ENCODE measurements around the gene ABCC4.

Gene ABCC4

DNA sequence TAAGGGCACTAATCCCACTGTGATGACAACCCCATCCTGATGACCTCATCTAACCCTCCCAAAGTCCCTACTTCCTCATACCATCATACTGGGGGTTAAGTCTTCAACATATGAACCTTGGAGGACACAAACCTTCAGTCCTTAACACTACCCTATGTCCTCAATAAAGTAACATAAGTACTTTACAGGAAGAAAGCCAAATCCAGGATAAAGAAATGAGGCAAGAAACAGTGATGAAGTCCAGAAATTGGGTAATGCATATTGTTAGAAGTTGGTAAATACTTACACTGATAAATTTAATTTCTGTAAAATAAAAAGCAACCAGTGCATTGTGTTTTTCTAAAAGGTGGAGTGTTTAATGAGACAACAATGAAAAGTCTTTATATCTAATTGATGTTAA, 304.1 kb downstream of the ABCC4 start:
- FAIRE-seq: no peak
- no peak for DNase-seq (ENCODE audit: insufficient read length, low spot score)
- TF ChIP-seq, protein P1, sequence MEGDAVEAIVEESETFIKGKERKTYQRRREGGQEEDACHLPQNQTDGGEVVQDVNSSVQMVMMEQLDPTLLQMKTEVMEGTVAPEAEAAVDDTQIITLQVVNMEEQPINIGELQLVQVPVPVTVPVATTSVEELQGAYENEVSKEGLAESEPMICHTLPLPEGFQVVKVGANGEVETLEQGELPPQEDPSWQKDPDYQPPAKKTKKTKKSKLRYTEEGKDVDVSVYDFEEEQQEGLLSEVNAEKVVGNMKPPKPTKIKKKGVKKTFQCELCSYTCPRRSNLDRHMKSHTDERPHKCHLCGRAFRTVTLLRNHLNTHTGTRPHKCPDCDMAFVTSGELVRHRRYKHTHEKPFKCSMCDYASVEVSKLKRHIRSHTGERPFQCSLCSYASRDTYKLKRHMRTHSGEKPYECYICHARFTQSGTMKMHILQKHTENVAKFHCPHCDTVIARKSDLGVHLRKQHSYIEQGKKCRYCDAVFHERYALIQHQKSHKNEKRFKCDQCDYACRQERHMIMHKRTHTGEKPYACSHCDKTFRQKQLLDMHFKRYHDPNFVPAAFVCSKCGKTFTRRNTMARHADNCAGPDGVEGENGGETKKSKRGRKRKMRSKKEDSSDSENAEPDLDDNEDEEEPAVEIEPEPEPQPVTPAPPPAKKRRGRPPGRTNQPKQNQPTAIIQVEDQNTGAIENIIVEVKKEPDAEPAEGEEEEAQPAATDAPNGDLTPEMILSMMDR (IDR thresholded peaks at IDR 0.05; ENCODE audit: insufficient read depth, missing control alignments): no peak

DNA sequence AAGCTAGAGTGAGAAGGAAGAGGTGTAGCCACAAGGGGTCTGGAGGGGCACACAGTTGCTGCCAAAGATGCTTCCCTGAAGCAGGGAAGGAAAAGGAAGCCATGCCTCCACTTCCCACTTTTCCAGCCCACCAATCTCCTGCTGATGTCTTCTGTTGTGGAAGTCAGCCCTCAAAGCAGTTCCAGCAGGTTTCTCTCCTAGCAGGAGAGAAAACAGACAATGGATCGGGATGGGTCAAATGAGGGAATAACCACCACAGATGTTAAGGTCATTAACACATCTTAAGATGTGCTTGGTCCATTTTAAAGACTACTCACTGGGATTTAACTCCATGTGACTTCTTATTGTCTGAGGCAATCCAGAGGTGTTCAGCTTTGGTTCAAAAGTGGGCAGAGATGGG, 304.8 kb downstream of the ABCC4 start:
- TF ChIP-seq, protein P1 (IDR thresholded peaks at IDR 0.05; ENCODE audit: insufficient read depth, missing control alignments): no peak
- FAIRE-seq (no peak), DNase-seq (ENCODE audit: insufficient read length, low spot score) (no peak)

DNA sequence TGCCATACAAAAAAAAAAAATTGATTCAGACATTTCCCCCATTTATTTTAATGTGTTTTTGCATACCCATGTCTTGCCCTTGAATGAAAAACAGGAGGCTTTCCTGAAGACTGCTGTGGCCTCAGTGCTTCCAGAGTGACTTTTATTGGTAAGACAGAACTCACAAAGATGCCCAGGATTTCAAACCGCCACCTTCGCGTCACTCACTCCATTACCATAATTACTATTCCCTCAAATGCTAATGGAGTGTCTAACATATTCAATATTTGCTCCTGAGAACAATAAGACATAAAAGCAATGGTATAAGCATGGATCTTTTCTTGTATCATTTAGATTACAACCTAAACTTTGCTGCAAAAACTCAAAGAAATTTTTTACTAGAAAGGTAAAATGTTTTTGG, 306.7 kb downstream of the ABCC4 start:
- FAIRE-seq: no peak

DNA sequence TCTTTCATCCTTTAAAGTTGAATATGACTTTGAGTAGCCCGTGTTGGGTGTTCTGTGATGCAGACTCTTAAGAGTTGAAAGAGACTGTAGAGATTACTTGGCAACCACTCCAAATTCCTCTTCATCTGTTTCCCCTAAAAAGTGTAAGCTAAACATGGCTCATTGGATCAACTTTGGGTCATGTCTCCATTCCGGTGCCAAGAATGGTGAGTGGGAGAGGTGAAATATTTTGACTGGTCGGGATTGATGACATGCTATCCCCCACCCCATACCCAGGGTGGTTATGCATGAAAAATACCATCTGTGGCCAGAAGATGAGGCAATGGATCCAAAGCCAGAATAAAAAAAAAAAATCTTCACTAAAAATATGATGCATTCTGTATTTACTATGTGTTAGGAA, 307.6 kb downstream of the ABCC4 start:
- DNase-seq (ENCODE audit: insufficient read length, low spot score) (no peak), FAIRE-seq (no peak)
- TF ChIP-seq, protein P1 (IDR thresholded peaks at IDR 0.05; ENCODE audit: insufficient read depth, missing control alignments): no peak

More for the DNA sequence above, 306.7 kb downstream of the ABCC4 start:
- no peak for DNase-seq (ENCODE audit: insufficient read length, low spot score)
- TF ChIP-seq, protein P1 (IDR thresholded peaks at IDR 0.05; ENCODE audit: insufficient read depth, missing control alignments): no peak

DNA sequence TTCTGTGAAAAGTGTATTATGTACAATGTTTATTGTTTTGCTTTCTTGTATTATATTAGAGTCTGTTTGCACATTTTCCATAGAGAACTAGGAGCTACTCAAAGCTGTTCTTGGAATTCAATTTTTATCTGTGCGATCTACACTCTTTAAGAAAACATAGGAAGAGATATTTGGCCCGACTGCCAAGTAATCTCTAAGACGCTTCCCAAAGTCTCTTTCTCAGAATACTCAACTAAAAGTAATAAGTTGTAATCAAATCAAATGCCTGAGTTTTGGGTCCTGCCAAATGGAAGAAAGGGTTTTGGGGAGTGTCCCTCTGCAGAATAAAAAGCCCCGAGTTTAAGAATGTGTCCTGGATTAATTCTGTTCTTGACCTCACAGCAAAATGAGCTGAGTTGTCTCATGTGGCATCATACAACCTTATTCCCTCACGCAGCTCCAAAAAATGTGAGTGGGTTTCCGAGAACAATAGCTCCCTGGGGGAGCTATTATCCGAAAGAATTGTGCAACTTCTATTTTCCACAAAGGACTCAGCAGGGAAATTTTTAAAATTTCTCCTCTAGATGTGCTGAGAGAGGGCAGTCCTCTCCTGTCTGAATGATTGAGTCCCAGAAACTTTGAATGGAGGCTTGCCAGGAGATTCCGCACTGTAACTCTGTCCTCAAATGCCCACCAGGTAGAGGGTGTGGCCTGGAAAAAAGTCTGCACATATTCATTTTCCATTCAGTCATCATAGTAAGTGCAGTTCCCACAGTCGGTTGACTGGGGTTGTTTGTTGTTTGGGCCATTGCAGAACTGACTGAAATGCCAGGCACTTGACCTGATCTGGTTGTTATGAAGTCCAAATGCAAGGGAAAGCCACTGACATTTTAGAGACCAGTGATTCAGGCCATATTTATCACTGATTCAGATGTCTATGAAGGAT, 309.0 kb downstream of the ABCC4 start:
- TF ChIP-seq, protein P1 (IDR thresholded peaks at IDR 0.05; ENCODE audit: insufficient read depth, missing control alignments): no peak
- DNase-seq (ENCODE audit: insufficient read length, low spot score): no peak
- FAIRE-seq: no peak

DNA sequence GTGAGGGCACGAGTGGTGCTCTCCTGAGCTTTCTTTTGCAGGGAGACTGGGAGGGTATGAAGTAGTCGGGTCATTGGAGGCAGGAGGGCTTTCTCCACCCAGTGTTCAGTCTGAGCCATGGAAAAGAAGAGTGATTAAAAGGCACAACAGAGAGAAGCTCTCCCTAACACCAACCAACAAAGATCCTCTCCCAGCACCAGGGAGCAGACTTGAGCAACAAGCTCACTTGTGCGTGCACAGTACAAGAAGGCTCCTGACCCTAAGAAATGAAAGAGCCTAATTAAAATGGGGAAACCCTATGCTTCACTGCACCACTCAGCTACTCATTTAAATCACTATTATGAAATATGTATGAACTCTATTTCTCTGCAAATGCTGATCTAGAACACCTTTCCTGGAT, 312.6 kb downstream of the ABCC4 start:
- FAIRE-seq (no peak), DNase-seq (ENCODE audit: insufficient read length, low spot score) (no peak)
- TF ChIP-seq, protein P1 (IDR thresholded peaks at IDR 0.05; ENCODE audit: insufficient read depth, missing control alignments): no peak

DNA sequence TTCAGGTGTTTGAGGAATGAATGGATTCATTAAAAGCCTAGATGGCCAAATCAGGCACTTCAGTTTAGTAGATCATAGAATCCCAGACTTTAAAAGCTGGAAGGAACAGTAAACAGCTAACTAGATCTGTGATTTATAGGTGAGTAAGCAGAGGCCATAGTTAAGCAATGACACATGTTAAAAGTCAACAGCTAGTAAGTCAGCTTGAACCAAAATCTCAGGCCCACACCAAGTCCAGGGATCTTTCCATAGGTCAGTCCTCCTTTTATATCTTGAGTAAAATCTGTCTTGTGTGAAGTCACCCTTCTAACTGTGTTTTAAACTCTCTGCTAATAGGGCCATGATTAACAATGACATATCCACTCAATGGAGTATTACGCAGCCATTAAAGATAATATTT, 313.4 kb downstream of the ABCC4 start:
- DNase-seq (ENCODE audit: insufficient read length, low spot score) (no peak), FAIRE-seq (no peak)
- TF ChIP-seq, protein P1 (IDR thresholded peaks at IDR 0.05; ENCODE audit: insufficient read depth, missing control alignments): no peak
